ENCODE measurements around the gene HCN2.
A peak's percentile ranks its signal among the peaks of the same experiment; 100 is the strongest.

GRCh38 chr19:572140-572742 lies 17.4 kb upstream of the HCN2 start, which contains the start of gene BSG:
- TF ChIP-seq EP300 (IDR thresholded peaks at IDR 0.05) (no peak), CTCF (IDR thresholded peaks at IDR 0.05) (peak in 1 of 3 experiments; percentile 23)
